Mesenchymal stem cell (in vitro differentiated cells and primary cell): Measurements from ENCODE around the gene CSPG4.
"Not testable (repeated sequence)": the region's sequence is repeated elsewhere in the genome, so short reads cannot be mapped to it uniquely, and the experiment has no call there.

Experiments used
- DNase-seq: peaks from one replicate; pipeline ENCODE4 v3.0.0-alpha.2; 2013
- H2AFZ ChIP-seq: one replicate; pipeline ENCODE4 v1.6.1; 2013; ENCODE audit warnings: low read depth, mild to moderate bottlenecking, control low read depth, inconsistent platforms, low read length, moderate library complexity
- H2AK5ac ChIP-seq: 2 replicates; pipeline ENCODE4 v1.6.1; 2013; ENCODE audit warnings: low read length, moderate library complexity, mild to moderate bottlenecking, inconsistent platforms; ENCODE audit not compliant: severe bottlenecking
- H2BK120ac ChIP-seq: one replicate; pipeline ENCODE4 v1.6.1; 2013; ENCODE audit warnings: low read depth, mild to moderate bottlenecking, inconsistent platforms, low read length, moderate library complexity
- H2BK12ac ChIP-seq, 2 experiments: one replicate each; pipeline ENCODE4 v1.6.1; 2013; ENCODE audit warnings: inconsistent platforms in 2 of 2, low read length in 2 of 2, mild to moderate bottlenecking in 2 of 2, moderate library complexity in 2 of 2, control low read depth in 1 of 2
- H2BK15ac ChIP-seq: one replicate; pipeline ENCODE4 v1.6.1; 2013; ENCODE audit warnings: mild to moderate bottlenecking, low read depth, inconsistent platforms; ENCODE audit not compliant: poor library complexity, severe bottlenecking
- H2BK5ac ChIP-seq: 2 replicates; pipeline ENCODE4 v1.6.1; 2013; ENCODE audit warnings: low read depth, mild to moderate bottlenecking, low read length, control low read depth, inconsistent platforms; ENCODE audit not compliant: poor library complexity, severe bottlenecking
- H3K14ac ChIP-seq, 2 experiments: one replicate each; pipeline ENCODE4 v1.6.1; 2013; ENCODE audit warnings: inconsistent platforms in 2 of 2, low read length in 2 of 2, control low read depth in 1 of 2, mild to moderate bottlenecking in 1 of 2, moderate library complexity in 1 of 2
- H3K18ac ChIP-seq, 2 experiments: one replicate each; pipeline ENCODE4 v1.6.1; 2013; ENCODE audit warnings: inconsistent platforms in 2 of 2, low read length in 2 of 2, control low read depth in 1 of 2, low read depth in 1 of 2, mild to moderate bottlenecking in 1 of 2
- H3K23ac ChIP-seq, 2 experiments: one replicate each; pipeline ENCODE4 v1.6.1; 2013; ENCODE audit warnings: inconsistent platforms in 2 of 2, low read length in 2 of 2, mild to moderate bottlenecking in 2 of 2, moderate library complexity in 2 of 2, control low read depth in 1 of 2
- H3K27ac ChIP-seq: 2 replicates; pipeline ENCODE4 v1.5.1; 2013; ENCODE audit warnings: mild to moderate bottlenecking, moderate library complexity, low read length, control low read depth, inconsistent platforms; ENCODE audit not compliant: poor library complexity, severe bottlenecking
- H3K27me3 ChIP-seq, 2 experiments: 2 replicates each; pipeline versions ENCODE4 v1.6.1 to v1.7.0; 2013; ENCODE audit warnings: low read length in 2 of 2, mild to moderate bottlenecking in 2 of 2, moderate library complexity in 2 of 2, control low read depth in 1 of 2, inconsistent platforms in 1 of 2; ENCODE audit not compliant: control insufficient read depth in 1 of 2, insufficient read depth in 1 of 2
- H3K36me3 ChIP-seq, 2 experiments: 2 replicates each; pipeline versions ENCODE4 v1.6.1 to v1.7.0; 2013; ENCODE audit warnings: low read length in 2 of 2, control low read depth in 1 of 2, inconsistent platforms in 1 of 2, low read depth in 1 of 2, mild to moderate bottlenecking in 1 of 2; ENCODE audit not compliant: insufficient read depth in 2 of 2, control insufficient read depth in 1 of 2
- H3K4ac ChIP-seq, 2 experiments: one replicate each; pipeline ENCODE4 v1.6.1; 2013; ENCODE audit warnings: inconsistent platforms in 2 of 2, low read length in 2 of 2, mild to moderate bottlenecking in 2 of 2, moderate library complexity in 2 of 2, control low read depth in 1 of 2, low read depth in 1 of 2
- H3K4me1 ChIP-seq: 2 replicates; pipeline ENCODE4 v1.6.1; 2013; ENCODE audit warnings: low read depth, low read length, control low read depth; ENCODE audit not compliant: control insufficient read depth, insufficient read depth
- H3K4me2 ChIP-seq: 2 replicates; pipeline ENCODE4 v1.6.1; 2013; ENCODE audit warnings: low read length, mild to moderate bottlenecking, inconsistent platforms; ENCODE audit not compliant: poor library complexity, severe bottlenecking
- H3K4me3 ChIP-seq, 2 experiments: 2 replicates each; pipeline versions ENCODE4 v1.5.1 to v1.7.0; 2013; ENCODE audit warnings: low read length in 2 of 2, mild to moderate bottlenecking in 2 of 2, control low read depth in 1 of 2, low read depth in 1 of 2; ENCODE audit not compliant: insufficient read depth in 1 of 2
- H3K79me1 ChIP-seq: replicated peaks from 2 replicates; pipeline ENCODE4 v1.6.1; 2013; ENCODE audit warnings: mild to moderate bottlenecking, control low read depth, low read length, inconsistent platforms; ENCODE audit not compliant: poor library complexity, severe bottlenecking
- H3K9ac ChIP-seq: 2 replicates; pipeline ENCODE4 v1.7.0; 2013; ENCODE audit warnings: mild to moderate bottlenecking, low read length, moderate library complexity
- H3K9me3 ChIP-seq: 2 replicates; pipeline ENCODE4 v1.7.0; 2013; ENCODE audit warnings: mild to moderate bottlenecking, low read length; ENCODE audit not compliant: control insufficient read depth
- H4K8ac ChIP-seq: one replicate; pipeline ENCODE4 v1.6.1; 2013; ENCODE audit warnings: inconsistent platforms, mild to moderate bottlenecking, low read length, moderate library complexity
- H4K91ac ChIP-seq: one replicate; pipeline ENCODE4 v1.6.1; 2013; ENCODE audit warnings: mild to moderate bottlenecking, low read length, inconsistent platforms
- WGBS: methylation state at CpG from one replicate; pipeline ENCODE4 v1.1.7; 2013; ENCODE audit warnings: mixed read lengths; 5-methylcytosine and 5-hydroxymethylcytosine counted together

CSPG4 gene

DNA sequence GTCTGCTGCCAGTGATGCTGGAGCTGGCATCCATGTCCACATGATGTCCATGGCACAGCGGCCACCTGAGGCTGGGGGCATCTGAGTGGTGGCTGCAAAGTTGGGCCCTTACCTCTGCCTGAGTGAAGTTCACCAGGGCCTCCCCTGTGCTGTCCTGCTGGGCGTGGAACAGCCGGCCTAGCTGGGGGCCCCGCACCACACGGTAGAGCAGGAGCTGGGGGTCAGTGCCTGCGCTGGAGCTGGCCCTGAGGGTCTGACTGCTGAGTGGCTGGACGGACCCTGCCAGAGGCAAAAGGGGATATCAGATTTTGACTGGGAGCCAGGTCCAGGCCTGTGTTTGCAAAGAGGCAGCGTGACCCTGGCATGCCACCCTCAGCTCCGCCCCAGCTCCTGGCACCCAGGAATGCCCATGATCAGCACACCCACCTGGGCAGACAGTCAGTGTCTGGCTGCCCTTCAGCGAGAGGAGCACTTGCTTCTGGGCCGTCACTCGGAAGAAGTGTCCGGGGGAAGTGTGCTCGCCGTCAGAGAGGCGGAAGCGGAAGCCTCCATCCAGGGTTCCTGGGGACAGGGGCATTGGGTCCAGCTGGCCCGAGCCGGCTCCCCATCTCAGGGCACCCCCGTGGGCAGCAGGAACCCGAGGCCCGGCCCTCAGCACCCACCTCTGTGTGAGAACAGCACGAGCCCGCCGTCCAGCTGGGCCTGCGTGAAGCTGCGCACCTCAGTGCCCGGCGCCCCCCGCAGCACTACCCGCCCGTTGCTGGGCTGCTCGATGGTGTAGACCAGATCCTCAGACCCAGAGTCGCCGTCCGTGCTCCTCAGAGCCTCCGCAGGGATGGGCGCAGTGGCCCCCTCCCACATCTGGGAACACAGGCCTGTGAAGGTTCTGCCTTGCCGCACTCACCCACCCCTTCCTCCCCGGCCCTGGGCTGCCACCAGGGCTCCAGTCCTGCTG is 30.2 kb downstream of the CSPG4 start:
- Histone ChIP-seq H3K27me3 (no peaks in the 10 kb centered on the region), H3K9me3 (no peaks in the 10 kb centered on the region), H3K4me3 (no peak overlapping the region), H2BK15ac (no peak overlapping the region), H3K14ac (no peak overlapping the region), H4K91ac (peak overlapping the region; percentile 72), H3K9ac (no peak overlapping the region), H3K79me1 (peaks cover 3% of the 10 kb centered on the region), H3K27ac (no peak overlapping the region), H2BK120ac (no peak overlapping the region), H3K4me2 (no peak overlapping the region), H3K23ac (no peak overlapping the region), H3K4ac (no peak overlapping the region), H3K4me1 (peaks cover 10% of the 10 kb centered on the region), H2AFZ (no peak overlapping the region), H3K36me3 (peaks cover 28 to 44% of the 10 kb centered on the region in 2 experiments), H4K8ac (peak overlapping the region; percentile 4), H2BK12ac (peak overlapping the region in 1 of 2 experiments; percentile 19), H3K18ac (no peak overlapping the region), H2BK5ac (no peak overlapping the region), H2AK5ac (no peak overlapping the region)
- DNase-seq = no peak
- 96% methylated on average over 40 of the region's 40 CpGs for WGBS

GRCh38 chr15:75680007-75680789 is 32.5 kb downstream of the CSPG4 start:
- H3K4me3 ChIP-seq = no peak overlapping the region
- H3K79me1 ChIP-seq = peaks cover 14% of the 10 kb centered on the region
- no peak overlapping the region for H3K9ac ChIP-seq
- no peak overlapping the region for H4K8ac ChIP-seq
- H3K27me3 ChIP-seq = no peaks in the 10 kb centered on the region
- WGBS = 81% methylated on average over 10 of the region's 11 CpGs
- no peak overlapping the region for H3K4me2 ChIP-seq
- H3K27ac ChIP-seq = no peak overlapping the region
- H2BK120ac ChIP-seq = no peak overlapping the region
- H3K18ac ChIP-seq = no peak overlapping the region
- H4K91ac ChIP-seq = no peak overlapping the region
- H3K4me1 ChIP-seq = peaks cover 7% of the 10 kb centered on the region
- H3K36me3 ChIP-seq = peaks cover 30 to 59% of the 10 kb centered on the region in 2 experiments
- H3K23ac ChIP-seq = no peak overlapping the region
- H2AFZ ChIP-seq = no peak overlapping the region
- no peak for DNase-seq
- no peak overlapping the region for H3K14ac ChIP-seq
- H2BK15ac ChIP-seq = no peak overlapping the region
- no peak overlapping the region for H2BK5ac ChIP-seq
- no peaks in the 10 kb centered on the region for H3K9me3 ChIP-seq
- H2AK5ac ChIP-seq = no peak overlapping the region
- no peak overlapping the region for H3K4ac ChIP-seq
- no peak overlapping the region for H2BK12ac ChIP-seq

DNA sequence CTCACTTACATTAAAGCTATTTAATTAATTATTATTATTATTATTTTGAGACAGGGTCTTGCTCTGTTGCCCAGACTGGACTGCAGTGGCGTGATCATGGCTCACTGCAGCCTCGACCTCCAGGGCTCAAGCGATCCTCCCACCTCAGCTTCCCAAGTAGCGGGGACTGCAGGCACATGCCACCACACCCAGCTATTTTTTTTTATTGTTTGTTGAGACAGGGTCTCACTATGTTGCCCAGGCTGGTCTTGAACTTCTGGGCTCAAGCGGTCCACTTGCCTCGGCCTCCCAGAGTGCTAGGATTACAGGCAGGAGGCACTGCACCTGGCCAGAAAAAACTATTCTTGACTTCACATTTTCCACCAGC is 34.3 kb downstream of the CSPG4 start:
- H3K36me3 ChIP-seq = peaks cover 22 to 49% of the 10 kb centered on the region in 2 experiments
- not testable (repeated sequence) for H3K27me3 ChIP-seq, H2BK15ac ChIP-seq, H3K4me2 ChIP-seq, H2BK12ac ChIP-seq, H4K8ac ChIP-seq, H2AFZ ChIP-seq, H3K4me3 ChIP-seq, H2BK5ac ChIP-seq, H3K14ac ChIP-seq, H2AK5ac ChIP-seq, H3K23ac ChIP-seq, DNase-seq, H2BK120ac ChIP-seq, H3K18ac ChIP-seq, H3K9ac ChIP-seq, H3K9me3 ChIP-seq, H3K27ac ChIP-seq, H3K4ac ChIP-seq, H4K91ac ChIP-seq
- 97% methylated on average over 5 of the region's 6 CpGs for WGBS
- H3K79me1 ChIP-seq = peaks cover 14% of the 10 kb centered on the region
- H3K4me1 ChIP-seq = peaks cover 17% of the 10 kb centered on the region
